RCC 7860 (cell line): ENCODE results near the gene LCP1.
A peak's percentile ranks its signal among the peaks of the same experiment; 100 is the strongest.

Source experiments
- DNase-seq: peaks from one replicate; pipeline ENCODE4 v3.0.0-alpha.2; 2015; ENCODE audit warnings: low spot score
- FAIRE-seq: peaks from 2 replicates; lab custom pipeline; 2012; peaks lifted over from hg19 to GRCh38; lab: Jason Lieb, UNC

LCP1 gene

DNA sequence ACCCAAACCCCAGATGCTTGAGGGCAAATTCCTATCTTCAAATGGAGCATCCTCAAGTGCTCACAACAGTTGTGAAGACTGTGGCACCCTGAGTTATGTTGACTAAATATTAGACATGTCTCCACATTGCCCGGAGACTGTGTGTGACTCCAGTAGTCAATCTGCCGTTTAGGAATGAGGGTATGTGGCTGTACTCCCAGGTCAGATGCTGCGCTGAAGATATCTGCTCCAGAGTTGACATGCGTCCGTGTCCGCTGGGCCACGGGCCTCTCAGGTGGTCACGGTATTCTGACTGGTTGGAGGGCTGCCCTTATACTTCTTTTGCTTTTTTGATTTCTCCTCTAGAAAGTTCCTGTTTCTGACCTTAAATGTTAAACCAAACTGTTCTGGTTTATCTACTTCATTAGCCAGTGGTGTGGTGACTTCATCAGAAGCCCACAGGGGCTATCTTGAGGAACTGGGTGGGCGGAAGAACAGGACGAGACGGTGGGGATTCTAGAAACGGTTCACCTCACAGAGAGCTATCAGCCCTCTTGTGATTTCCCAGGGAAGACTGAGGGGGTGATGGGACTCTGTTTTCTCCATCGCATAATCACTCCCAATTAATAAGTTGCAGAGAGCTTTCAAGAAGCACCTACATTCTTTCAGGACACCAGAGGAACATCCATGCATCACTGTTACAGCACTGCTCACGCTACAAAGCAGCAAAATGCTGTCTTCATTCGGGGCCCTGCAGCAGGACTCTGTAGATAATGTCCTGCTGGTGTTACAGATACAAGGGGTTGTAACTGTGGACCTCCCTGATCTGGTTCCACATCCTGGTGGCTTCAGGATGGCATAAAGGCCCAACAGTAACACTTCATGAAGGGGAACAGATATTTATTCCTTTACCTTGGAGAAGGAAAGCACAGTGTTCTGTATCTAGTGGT lies 1.3 kb upstream of the LCP1 start:
- FAIRE-seq (no peak), DNase-seq (no peak)

DNA sequence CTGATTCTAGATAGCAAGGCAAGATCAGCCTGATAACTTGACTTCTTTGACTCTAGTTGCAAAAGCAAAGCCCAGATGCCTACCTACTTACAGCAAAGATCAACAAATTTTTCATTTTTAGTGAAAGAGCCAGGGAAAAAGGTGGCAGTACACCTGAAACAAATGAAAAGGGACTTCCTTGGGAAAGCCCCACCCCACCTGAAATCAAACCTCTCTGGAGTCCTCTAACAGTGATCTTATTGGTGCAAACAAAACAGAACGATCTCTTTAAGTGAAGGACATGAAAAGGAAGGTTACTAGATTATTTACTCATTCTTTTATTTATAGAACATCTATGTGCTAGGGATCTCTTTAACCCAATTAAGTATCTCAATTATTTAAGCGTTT lies 507 bp upstream of the LCP1 start:
- no peak for DNase-seq
- FAIRE-seq, result no peak

- FAIRE-seq (no peak), DNase-seq (no peak)
Observed at GRCh38 chr13:46181377-46181839, 569 bp downstream of the LCP1 start.

GRCh38 chr13:46179969-46180763 lies 1.8 kb downstream of the LCP1 start:
- no peak for FAIRE-seq
- no peak for DNase-seq

DNA sequence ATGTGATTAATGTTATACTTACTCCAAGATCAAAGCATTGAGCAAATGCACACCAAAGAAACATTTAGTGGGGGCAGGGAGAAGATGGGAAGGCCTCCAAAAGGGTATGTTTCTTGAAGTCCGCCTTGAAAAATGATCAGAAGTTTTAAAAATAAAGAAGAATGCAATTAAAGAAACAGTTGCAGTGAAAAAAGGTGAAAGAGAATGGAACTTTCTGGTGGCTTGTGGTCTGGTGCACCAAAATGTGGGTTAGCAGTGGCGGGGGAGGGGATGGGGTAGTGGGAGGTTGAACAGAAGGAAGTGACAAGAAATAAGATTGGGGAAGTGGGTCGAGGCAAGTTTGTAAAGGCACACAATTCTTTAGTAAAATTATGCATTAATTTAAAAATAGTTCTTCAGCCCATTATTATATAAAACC lies 2.5 kb downstream of the LCP1 start:
- DNase-seq, result no peak
- no peak for FAIRE-seq

DNA sequence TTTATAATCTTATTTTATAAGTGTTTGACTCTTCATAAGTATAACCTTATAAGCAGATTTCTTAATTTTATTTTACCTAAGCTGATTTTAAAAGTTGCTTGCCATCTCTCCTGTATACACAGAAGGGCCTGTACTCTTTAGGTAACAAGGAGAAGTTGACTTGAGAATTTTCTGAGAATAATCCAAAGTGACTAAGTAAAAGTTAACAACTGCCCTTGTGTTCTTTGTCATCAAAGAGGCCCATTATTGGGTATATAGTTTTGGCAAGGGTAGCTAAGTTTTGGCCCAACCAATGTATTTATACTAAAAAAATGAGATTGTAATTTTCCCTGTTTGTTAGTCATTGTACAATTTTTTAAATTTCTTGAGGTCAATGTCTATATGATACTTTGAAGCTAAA lies 3.2 kb downstream of the LCP1 start:
- DNase-seq, result no peak
- FAIRE-seq, result no peak

GRCh38 chr13:46178143-46178542 lies 3.8 kb downstream of the LCP1 start:
- FAIRE-seq, result no peak

DNA sequence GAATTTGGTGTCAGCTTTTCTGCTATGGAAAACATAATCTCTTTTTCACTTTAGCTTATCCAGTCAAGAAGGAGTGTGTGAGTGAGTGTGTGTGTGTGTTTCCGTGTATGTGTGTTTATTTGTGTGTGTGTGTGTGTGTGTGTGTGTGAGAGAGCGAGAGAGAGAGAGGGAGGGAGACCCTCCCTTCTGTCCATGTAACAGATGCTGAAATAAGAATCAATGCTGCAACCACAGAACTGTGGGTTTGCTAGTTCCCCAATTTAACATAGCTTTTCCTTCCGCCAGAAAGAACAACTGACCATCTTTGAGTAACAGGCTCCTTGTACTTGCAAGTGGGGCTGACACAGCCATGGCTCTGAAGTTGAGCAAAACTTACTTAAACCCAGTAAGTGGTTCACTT lies 5.2 kb downstream of the LCP1 start:
- DNase-seq (no peak), FAIRE-seq (no peak)

More at GRCh38 chr13:46178143-46178542, 3.8 kb downstream of the LCP1 start:
- no peak for DNase-seq

- DNase-seq, result no peak
- FAIRE-seq, result no peak
Observed at GRCh38 chr13:46173656-46174055, 8.3 kb downstream of the LCP1 start.

- no peak for FAIRE-seq
- DNase-seq, result no peak
Observed at GRCh38 chr13:46172531-46172991, 9.4 kb downstream of the LCP1 start.

- DNase-seq (no peak), FAIRE-seq (no peak)
Observed at GRCh38 chr13:46171739-46172138, 10.2 kb downstream of the LCP1 start.

- FAIRE-seq (no peak), DNase-seq (no peak)
Observed at GRCh38 chr13:46171217-46171616, 10.8 kb downstream of the LCP1 start.

DNA sequence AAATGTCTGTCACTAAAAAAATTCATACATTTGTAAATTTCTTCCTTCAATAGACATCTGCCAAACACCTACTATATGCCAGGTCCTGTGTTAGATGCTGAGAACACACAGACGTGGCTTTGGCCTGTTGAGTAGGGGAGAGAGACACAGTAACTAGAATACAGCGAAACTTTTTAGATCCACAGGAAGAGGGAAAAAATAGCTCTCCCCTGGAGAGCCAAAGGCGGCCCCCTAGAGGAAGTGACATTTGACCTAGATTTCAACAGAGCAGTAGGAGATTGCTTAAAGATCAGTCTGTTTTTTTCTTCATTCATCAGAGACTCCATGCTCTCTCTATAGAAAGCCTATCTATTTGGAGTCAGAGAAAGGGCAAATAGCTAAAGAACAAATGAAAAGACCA lies 11.3 kb downstream of the LCP1 start:
- DNase-seq, result no peak
- no peak for FAIRE-seq

DNA sequence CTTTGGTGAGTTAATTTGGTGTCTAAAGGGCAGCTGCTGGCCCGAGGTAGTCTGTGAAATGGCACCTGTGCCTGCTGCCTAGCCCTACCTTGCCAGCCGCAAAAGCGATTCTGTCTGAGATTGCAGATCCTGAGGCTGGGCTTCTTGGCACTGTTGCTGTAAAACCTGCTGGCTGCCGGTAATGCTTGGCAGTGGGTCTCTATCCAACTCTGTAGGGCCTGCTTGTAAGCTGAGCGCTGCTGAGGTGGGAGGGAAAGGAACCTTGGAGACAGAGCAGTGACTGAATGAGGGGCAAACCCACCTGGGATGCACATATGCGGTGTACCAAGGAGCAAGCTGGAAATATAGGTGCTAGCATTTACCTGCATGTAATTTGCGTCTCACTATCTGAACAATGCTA lies 11.7 kb downstream of the LCP1 start:
- FAIRE-seq, result no peak
- DNase-seq, result no peak

GRCh38 chr13:46169758-46170157 lies 12.2 kb downstream of the LCP1 start:
- DNase-seq, result no peak
- no peak for FAIRE-seq

- no peak for DNase-seq
- FAIRE-seq, result no peak
Observed at GRCh38 chr13:46168783-46169182, 13.2 kb downstream of the LCP1 start.

DNA sequence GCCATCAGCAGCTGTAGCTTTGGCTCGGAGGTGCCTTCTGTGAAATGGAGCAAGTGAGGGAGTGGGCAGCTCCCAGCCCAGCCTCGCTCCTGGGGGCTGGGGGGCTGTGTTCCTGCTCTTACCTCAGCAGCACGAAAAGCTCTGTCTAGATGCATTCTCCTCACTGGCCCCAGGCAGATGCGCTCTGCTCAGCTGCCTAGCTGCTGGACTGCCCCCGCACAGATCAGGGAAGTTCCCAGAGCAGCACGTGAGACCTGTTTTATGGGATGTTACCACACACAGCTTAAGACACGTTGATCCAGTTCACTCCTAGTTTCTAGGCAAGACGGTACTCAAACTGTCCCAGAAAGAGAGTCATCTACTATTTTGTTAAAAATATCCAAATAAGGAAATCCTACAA lies 13.6 kb downstream of the LCP1 start:
- FAIRE-seq, result no peak
- peak; percentile 27 for DNase-seq

DNA sequence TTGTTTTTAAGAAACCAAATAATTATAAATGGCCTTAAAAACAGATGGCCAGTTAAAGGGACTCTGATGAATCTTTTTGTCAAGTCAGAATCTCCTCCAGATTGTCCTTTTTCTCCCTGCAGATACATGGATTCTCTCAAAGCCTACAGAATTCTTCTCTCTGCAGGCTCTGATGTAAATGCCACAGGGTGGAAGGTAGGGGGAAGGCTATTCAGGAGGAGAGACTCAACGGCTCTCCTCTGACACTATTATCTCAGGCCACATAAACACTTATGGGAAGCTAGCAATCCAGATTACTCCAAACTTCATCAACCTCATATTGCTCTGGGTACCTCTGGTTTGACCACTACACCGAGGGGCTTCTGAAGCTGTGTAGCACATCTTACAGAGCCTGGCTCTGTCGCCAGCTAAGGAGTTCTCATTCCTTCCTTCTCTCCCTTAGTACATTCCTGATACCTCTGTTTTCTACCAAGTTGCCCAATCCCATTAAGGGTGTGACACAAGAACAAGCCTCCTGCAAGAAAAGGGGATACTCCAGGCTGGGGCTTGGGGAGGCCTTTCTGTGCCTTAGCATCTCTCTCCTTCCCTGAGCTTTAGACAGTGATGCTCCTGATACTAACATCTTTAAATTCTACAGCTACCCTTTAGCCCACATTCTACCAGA lies 14.9 kb downstream of the LCP1 start:
- DNase-seq (no peak), FAIRE-seq (no peak)

GRCh38 chr13:46166224-46166584 lies 15.8 kb downstream of the LCP1 start:
- FAIRE-seq (no peak), DNase-seq (no peak)

- DNase-seq (peak; percentile 86), FAIRE-seq (peak; percentile 82)
Observed at GRCh38 chr13:46165485-46166223, 16.3 kb downstream of the LCP1 start.

DNA sequence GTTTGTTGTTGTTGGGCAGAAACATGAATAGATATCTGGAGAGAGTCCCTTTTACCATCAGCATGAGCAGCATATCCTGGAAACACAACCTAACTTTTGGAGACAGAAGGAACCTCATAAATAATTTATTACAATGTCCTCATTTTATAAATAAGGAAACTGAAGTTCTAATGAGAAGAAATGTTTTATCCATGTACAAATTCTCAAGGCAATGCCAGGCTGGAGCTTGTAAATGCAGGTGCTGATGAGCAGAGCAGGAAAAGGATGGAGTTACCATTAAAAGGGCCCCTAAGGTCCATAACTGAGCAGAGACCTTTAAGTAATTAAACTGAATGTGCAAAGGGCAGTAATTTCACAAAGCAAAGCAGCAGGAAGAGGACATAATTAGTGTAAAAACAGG lies 17.3 kb downstream of the LCP1 start:
- no peak for DNase-seq
- FAIRE-seq, result no peak
